Pancreas (tissue), 10 donors: ENCODE measurements around the gene EPC2. TPM values are rescaled to one million over a fixed set of nuclear protein-coding genes. Genes with fewer than 3 reads are reported as not detected.
A peak's percentile ranks its signal among the peaks of the same experiment; 100 is the strongest.

Experiments used
- ATAC-seq, 4 donors: fragments of 200-7000 bp; cut with Tn5 transposase; one replicate each; pipeline versions ENCODE4 v1.8.0 to v1.9.1; 2020; ENCODE audit warnings: mild to moderate bottlenecking in 4 of 4, moderate library complexity in 4 of 4
- DNase-seq, 6 donors: peaks; one replicate each; pipeline ENCODE4 v3.0.0-alpha.2; 2020
- FAIRE-seq: peaks from 2 replicates; lab custom pipeline; 2012; peaks lifted over from hg19 to GRCh38; lab: Jason Lieb, UNC
- H3K27ac ChIP-seq, 4 donors: fragments of 200-600 bp; sonication (generic); 1 replicate in 3 of 4; 2 replicates in 1 of 4; pipeline versions ENCODE4 v1.5.0 to v1.8.0; 2020
- H3K27me3 ChIP-seq, 4 donors: fragments of 200-600 bp; one replicate each; pipeline ENCODE4 v1.8.0; 2021
- H3K36me3 ChIP-seq, 3 donors: fragments of 200-600 bp; sonication (generic) in 1 of 3; one replicate each; pipeline versions ENCODE4 v1.5.0 to v1.8.0; 2020 to 2021
- H3K4me1 ChIP-seq, 3 donors: fragments of 200-600 bp; one replicate each; pipeline ENCODE4 v1.8.0; 2021
- H3K4me3 ChIP-seq, 4 donors: fragments of 200-600 bp; sonication (generic) in 2 of 4; one replicate each; pipeline versions ENCODE4 v1.5.0 to v1.8.0; 2020 to 2021
- H3K9me3 ChIP-seq, 4 donors: fragments of 200-600 bp; one replicate each; pipeline ENCODE4 v1.8.0; 2021
- CTCF ChIP-seq, 4 donors: fragments of 200-600 bp; sonication (generic) in 3 of 4; IDR thresholded peaks; one replicate each; pipeline versions ENCODE4 v1.5.0 to v1.8.0; 2021; ENCODE audit warnings: antibody characterized with exemption in 4 of 4
- WGBS, 2 donors: extraction: QIAGEN DNeasy Blood & Tissue Kit; methylation state at CpG; one replicate each; pipeline ENCODE4 v1.1.7; 2013; 5-methylcytosine and 5-hydroxymethylcytosine counted together
- intact Hi-C, 3 donors: fragments of 100-400 bp; cut with DNase I; formaldehyde crosslinking; loops; one replicate each; pipeline versions ENCODE4 v1.11.1 to v1.14.2; 2022
- polyA plus RNA-seq, 2 donors: library from polyadenylated mRNA; stranded (reverse); fragments of 200-250 nt; gene quantifications; one replicate each; pipeline ENCODE4 v1.2.3, GENCODE V29; 2013
- total RNA-seq, 6 donors: library from RNA; stranded (reverse); fragmentation: NEBNext Ultra II Directional in 4 of 6; extraction: Animal tissue kit (Norgen Biotek cat#: 25700) in 4 of 6; gene quantifications; one replicate each; pipeline versions ENCODE4 v1.2.1 to v1.2.4, GENCODE V29; 2021 to 2023
- donor health status: healthy with polysubstance abuse.
- donor health status: DM: no; HTN: no; CAD: no; lungs with moderate emphysema.
- donor health status: DM: no; HTN: no; CAD: no.
- donor health status: control.
- donor health status: control.
- donor health status: Bipolar disorder and iron deficiency.
- donor health status: DM: yes; HTN: yes; CAD: no.
- donor health status: DM: no; HTN: no; CAD: no.
- donor health status: DM: no; HTN: no; CAD: no.
- donor health status: DM: yes; HTN: yes; CAD: no.

Gene EPC2
- total and polyA plus RNA-seq, 8 donors = 3.1 to 17.7 (median 12.8) TPM

- no peak for FAIRE-seq
- no peak for ATAC-seq
- TF ChIP-seq CTCF (IDR thresholded peaks at IDR 0.05) = no peak
- H3K36me3 ChIP-seq = no peaks in the 10 kb centered on the region
- no peak overlapping the region for H3K27ac ChIP-seq
- WGBS, 2 donors = 44 to 51% methylated on average over 5 of the region's 5 CpGs
- no peaks in the 10 kb centered on the region for H3K9me3 ChIP-seq
- no peak for DNase-seq
- intact Hi-C loops = no loop called here
- H3K4me3 ChIP-seq = no peak overlapping the region
- H3K27me3 ChIP-seq = no peaks in the 10 kb centered on the region
- peaks cover 0 to 5% (median 0%) of the 10 kb centered on the region in 3 donors for H3K4me1 ChIP-seq
These were observed 3.8 kb upstream of the EPC2 start for GRCh38 chr2:148640767-148641166.

GRCh38 chr2:148642112-148642744, 2.3 kb upstream of the EPC2 start:
- H3K9me3 ChIP-seq = no peaks in the 10 kb centered on the region
- FAIRE-seq (no peak), ATAC-seq (no peak), DNase-seq (no peak)
- H3K36me3 ChIP-seq = no peaks in the 10 kb centered on the region
- no peak for TF ChIP-seq CTCF (IDR thresholded peaks at IDR 0.05)
- peaks cover 0 to 8% (median 0%) of the 10 kb centered on the region in 3 donors for H3K4me1 ChIP-seq
- H3K4me3 ChIP-seq = no peak overlapping the region
- no peak overlapping the region for H3K27ac ChIP-seq
- no peaks in the 10 kb centered on the region for H3K27me3 ChIP-seq
- 66 to 78% methylated on average over 2 of the region's 2 CpGs for WGBS, 2 donors
- intact Hi-C loops = no loop called here

- Histone ChIP-seq H3K27ac (no peak overlapping the region), H3K36me3 (no peaks in the 10 kb centered on the region), H3K27me3 (no peaks in the 10 kb centered on the region), H3K9me3 (no peaks in the 10 kb centered on the region), H3K4me3 (no peak overlapping the region), H3K4me1 (peaks cover 0 to 8% (median 0%) of the 10 kb centered on the region in 3 donors)
- DNase-seq (peak in 1 of 6 donors; percentile 13), ATAC-seq (no peak), FAIRE-seq (no peak)
- intact Hi-C loops = no loop called here
- TF ChIP-seq CTCF (IDR thresholded peaks at IDR 0.05) = no peak
- WGBS, 2 donors = 64 to 69% methylated on average over 3 of the region's 3 CpGs
These were observed 1.6 kb upstream of the EPC2 start for GRCh38 chr2:148642891-148643416.

GRCh38 chr2:148643421-148643820, 1.1 kb upstream of the EPC2 start:
- no peak for TF ChIP-seq CTCF (IDR thresholded peaks at IDR 0.05)

More at GRCh38 chr2:148643421-148643820, 1.1 kb upstream of the EPC2 start:
- intact Hi-C loops = no loop called here
- Histone ChIP-seq H3K9me3 (no peaks in the 10 kb centered on the region), H3K27ac (no peak overlapping the region), H3K4me1 (peaks cover 0 to 8% (median 0%) of the 10 kb centered on the region in 3 donors), H3K36me3 (no peaks in the 10 kb centered on the region), H3K4me3 (peak overlapping the region in 2 of 4 donors; percentile 78 to 84), H3K27me3 (no peaks in the 10 kb centered on the region)
- DNase-seq = no peak
- no peak for ATAC-seq
- no peak for FAIRE-seq
- 17 to 18% methylated on average over 5 of the region's 5 CpGs for WGBS, 2 donors
